Measurements from ENCODE around the gene RDH12.

Gene RDH12

DNA sequence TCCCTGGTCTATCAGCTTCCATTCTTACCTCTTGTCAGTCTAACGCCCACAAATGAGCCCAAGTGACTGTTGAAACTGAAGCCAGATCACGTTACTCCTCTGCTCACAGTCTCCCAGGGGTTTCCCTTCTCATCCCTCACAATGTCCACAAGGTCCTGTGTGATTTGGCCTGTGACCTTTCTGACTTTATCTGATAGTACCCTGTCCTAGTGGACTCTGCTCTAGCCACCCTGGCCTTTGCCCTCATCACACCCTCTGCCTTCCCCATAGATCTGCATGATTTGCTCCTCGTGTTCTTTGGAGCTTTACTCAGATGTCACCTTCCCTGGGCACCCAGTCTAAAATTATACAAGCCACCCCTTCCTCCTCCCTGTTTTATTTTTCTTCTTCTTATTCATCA, 55.5 kb downstream of the RDH12 start:
- no peak for DNase-seq

DNA sequence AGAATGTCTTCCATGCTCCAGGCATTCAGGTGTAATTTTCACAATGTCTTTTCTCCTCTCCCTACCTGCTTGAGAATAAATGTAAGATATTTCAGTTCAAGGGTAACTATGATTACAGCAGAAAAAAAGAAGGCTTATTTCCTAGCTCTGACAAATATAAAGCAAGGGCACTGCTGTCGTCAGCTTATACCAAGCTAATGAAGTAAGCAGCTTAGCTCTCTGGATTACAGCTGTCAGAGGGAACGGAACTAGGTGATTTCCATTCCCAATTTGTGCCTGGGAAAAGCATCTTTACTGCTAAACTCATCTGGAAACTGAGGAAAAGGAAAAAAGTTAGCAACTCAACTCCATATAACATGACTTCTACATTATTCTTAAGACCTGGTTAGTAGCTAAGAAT, 58.2 kb downstream of the RDH12 start:
- DNase-seq: no peak

DNA sequence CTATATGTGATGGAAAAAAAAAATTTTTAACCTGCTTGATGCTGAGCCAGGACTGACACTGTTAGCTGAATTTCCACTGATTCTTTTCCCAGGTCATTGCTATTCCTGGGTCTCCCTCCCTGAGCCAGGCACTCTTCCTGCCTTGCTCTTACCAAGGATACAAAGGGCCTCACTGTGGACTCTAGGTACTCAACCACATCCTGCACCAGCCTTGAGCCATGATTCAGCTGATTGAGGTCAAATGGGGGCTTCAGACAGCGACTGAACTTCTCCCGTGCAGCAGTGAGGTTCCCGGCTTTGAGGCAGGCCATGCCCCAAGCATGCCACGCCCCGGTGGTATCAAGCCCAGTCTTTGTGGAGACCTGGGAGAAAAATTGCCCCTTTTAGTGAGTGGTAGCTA, 60.4 kb downstream of the RDH12 start:
- no peak for DNase-seq

DNA sequence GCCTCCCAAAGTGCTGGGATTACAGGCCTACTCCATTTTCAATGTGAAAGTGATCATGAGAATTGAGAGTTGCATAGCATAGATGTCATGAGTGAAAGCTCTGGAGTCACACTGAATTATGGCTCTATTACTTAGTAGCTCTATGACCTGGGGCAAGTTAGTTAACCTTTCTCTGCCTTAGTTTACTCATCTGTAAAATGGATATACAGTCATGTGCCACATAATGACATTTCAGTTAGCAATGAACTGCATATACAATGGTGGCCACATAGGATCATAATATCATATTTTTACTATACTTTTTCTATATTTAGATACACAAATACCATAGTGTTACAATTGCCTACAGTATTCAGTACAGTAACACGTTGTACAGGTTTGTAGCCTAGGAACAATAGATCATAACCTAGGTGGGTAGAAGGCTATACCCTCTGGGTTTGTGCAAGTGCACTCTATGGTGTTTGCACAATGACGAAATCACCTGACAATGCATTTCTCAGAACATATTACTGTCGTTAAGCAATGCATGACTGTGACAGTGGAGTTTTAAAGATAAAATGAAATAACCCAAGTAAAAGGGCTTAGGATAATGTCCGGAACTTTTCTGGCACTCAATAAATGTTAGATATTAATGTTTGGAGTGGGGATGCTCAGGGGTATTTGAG, 61.6 kb downstream of the RDH12 start:
- DNase-seq: no peak

DNA sequence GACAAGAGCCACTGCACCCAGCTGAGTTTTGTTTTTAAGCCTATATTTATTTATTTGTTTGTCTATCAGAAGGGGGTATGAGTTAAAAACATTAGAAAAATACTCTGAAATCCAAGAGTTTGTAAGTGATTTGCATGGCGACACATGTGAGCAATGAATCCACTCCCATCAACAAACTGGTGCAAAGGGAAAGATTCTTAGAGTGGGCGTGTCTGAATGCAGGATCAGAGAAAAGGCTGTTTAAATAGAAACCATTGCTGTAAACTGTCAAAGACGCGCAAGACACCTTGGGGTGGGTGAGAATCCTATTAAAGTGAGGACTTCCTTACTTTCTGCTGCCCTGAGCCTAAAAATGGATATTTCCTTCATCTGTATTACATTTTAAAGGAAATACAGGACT, 62.8 kb downstream of the RDH12 start:
- DNase-seq: no peak

DNA sequence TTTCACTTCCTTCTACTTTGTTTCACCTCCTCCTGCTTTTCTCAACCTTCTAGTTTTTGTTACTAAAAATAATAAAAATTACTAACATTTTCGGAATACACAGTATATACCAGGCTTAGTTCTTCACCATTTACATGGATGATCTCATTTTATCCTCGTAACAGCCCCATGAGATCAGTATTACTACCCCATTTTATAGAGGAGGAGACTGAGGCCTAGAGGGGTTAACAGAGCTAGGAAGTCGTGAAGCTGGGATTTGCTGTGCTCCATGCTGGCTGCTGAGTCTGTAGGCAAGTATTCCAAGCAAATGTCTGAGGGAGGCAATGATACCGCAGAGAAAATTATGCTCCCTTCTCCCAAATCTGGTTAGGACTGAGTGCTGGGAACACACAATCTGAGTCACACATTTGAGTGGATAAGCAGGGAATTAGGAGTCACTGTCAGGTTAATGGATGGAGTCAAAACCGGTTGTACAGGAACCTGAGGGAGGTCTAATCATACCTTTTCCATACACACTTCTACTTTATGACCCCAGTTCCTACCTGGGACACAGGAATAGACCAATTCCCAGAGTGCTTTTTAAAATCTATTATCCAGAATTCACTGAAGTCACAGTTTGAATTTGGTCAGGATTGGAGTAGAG, 63.6 kb downstream of the RDH12 start:
- no peak for DNase-seq

DNA sequence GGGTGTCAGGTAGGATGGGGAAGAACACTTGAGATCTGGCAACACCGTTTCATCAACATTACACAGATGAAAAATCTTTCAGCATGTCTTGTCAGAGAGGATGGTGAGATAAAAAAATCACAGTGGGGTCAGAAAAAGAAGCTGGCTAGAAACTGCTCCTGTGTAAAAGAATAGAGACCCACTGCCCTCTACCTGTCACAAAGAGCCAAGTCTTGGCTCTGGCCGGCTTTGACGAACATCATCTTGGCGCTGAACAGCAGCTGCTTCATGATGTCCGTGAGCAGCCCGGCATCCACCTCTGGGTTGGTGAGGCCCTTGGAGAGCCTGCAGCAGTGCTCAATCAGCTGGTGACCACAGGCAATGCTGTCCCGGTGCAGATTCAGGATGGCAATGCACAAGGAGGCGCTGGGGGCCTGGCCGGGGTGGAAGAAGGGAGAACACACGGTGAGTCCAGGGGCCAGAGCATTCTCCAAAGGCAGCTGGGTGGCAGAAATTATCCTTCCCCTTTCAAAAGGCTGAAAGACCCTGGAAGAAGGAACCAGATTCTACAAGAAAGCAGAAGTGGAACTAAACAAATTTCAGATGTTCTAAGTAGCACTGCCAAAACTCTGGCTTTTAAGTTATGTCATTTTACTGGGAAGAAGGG, 64.5 kb downstream of the RDH12 start:
- no peak for DNase-seq

DNA sequence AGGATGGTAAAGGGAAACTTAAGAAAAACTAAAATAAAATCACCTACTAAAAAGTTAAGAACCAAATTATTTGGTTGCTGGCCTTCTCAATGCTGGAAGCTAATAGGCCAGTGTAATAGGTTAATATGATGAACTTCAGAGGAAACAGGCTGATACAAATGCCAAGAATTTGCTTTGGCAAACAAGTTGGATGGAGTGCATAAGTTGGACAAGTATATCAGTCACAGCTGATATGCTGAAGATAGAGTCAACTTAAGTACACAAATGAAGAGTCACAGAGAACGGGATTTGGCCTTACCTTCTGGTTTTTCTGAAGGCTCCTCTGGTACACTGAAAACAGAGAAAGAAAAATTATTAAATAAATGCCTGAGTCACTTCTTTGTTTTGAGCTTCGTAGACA, 66.5 kb downstream of the RDH12 start:
- no peak for DNase-seq

DNA sequence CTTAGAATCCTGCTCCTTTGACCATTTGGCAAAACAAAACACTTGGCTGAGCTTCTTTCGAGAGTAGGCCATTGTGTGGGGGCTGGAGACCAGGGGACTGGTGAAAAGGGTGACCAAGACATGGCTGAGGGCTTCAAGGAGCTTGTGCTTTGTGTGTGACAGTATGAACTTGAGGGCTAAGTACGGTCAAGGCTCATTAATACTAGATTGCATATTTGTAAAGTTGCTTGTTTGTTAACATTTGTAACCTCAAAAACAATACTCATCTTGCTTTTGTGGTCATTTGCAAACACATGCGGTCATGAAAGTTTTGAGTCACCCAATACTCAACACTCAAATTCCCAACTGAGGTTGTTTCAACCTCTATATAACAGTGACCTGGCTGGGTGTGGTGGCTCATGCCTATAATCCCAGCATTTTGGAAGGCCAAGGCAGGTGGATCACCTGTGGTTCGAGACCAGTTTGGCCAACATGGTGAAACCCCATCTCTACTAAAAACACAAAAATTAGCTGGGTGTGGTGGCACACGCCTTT, 72.2 kb downstream of the RDH12 start:
- DNase-seq: no peak

DNA sequence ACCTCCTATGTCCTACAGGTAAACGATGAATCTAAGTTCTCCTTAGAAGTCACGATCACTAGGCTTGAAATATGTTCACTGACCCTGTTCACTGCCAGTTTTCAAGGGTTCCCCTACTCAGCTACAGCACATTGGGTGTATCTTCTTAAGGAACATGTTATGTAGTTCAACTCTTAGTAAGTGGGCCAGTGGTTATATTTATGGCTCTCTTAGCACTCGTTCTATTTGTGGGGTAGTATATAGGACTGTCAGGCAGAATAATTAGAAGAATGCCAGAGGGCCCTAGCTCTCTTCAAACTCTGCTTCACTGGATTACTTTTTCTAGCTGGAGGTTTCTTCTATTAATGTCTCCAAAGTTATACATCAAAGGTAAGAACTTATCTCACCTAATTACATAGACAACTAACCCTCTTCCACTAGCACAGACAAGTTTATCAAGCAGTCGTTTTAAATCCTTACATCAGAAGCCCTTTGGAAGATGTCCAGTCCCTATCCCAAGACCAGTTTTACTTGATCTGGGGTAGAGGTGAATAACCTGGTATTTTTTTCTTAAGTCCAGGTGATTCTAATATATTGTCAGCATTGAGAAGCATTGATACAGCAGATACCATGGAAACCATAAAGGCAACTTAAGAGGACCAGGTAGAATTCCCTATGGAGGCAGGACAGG, 75.1 kb downstream of the RDH12 start:
- DNase-seq: no peak

DNA sequence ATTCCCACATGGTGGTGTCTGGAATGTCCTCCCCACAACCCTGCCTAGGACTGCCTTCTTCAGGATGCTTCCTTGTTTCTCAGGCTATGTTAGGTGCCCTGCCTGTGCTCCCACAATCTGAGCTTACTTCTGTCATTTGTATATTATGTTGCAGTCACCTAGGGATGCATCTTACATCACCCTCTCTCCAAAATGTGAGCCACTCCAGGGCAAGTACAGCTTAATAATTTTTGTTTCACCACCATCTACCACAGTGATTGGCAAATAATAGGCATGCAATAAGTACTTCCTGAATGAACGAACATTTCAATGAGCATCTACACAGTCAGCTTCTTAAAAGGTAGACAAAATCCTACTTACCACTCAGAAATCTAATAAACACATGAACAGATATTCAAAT, 77.1 kb downstream of the RDH12 start:
- no peak for DNase-seq

DNA sequence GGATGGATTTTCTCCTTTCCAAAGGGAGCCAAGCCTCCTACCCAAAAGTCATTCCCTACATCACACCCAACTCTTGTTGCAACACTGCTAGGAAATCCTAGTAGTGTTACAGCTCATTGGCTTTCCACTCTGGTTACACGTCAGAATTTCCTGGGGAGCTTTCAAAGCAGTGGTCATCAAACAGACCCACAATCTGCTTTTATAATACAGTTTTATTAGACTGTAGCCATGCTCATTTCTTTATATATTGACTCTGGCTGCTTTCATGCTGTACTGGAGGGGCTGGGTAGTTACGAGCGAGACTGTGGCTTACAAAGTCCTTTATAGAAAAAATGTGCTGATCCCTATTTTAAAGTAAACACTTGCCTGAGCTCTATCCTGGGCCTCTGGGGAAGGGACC, 80.4 kb downstream of the RDH12 start:
- DNase-seq: no peak

Measured in stimulated activated CD4-positive, alpha-beta T cell treated with anti-CD3 and anti-CD28 coated beads, Interleukin-4, amount 100 ng/mL, for 4 hours (primary cell).